ENCODE data around the gene RSKR. TPM values are rescaled to one million over a fixed set of nuclear protein-coding genes. Genes with fewer than 3 reads are reported as not detected.
A peak's percentile ranks its signal among the peaks of the same experiment; 100 is the strongest.
"Not testable (repeated sequence)": the region's sequence is repeated elsewhere in the genome, so short reads cannot be mapped to it uniquely, and the experiment has no call there.

RSKR gene
- 10 to 100 TPM in 6 of 10 donors, 1 to 10 TPM in 4; 7.0 to 25.1 (median 12.3) TPM for polyA plus RNA-seq (ENCODE audit: insufficient read length in 10 of 10)
- long read RNA-seq, donor 1, transcript SGK494-211 (1 exons, 2,975 nt) = major isoform, 5 of 5 reads
- long read RNA-seq, donor 1, partial matches to known transcripts = 0 of 5 reads
- long read RNA-seq, donor 1, other reads (novel, unspliced or antisense) = 0 of 5 reads
- long read RNA-seq, donor 2, partial matches to known transcripts = 0 of 2 reads
- long read RNA-seq, donor 2, other reads (novel, unspliced or antisense) = 0 of 2 reads
- long read RNA-seq, donor 3, partial matches to known transcripts = 0 of 2 reads
- long read RNA-seq, donor 3, other reads (novel, unspliced or antisense) = 0 of 2 reads
- long read RNA-seq, donor 4, partial matches to known transcripts = 0 of 4 reads
- long read RNA-seq, donor 4, other reads (novel, unspliced or antisense) = 0 of 4 reads
- long read RNA-seq, donor 5, transcript SGK494-211 (1 exons, 2,975 nt) = major isoform, 6 of 6 reads
- long read RNA-seq, donor 5, partial matches to known transcripts = 0 of 6 reads
- long read RNA-seq, donor 5, other reads (novel, unspliced or antisense) = 0 of 6 reads
- long read RNA-seq, donor 6, partial matches to known transcripts = 0 of 4 reads
- long read RNA-seq, donor 6, other reads (novel, unspliced or antisense) = 0 of 4 reads
- long read RNA-seq, donor 7, transcript SGK494-211 (1 exons, 2,975 nt) = major isoform, 8 of 8 reads
- long read RNA-seq, donor 7, partial matches to known transcripts = 0 of 8 reads
- long read RNA-seq, donor 7, other reads (novel, unspliced or antisense) = 0 of 8 reads
- long read RNA-seq, donor 8, partial matches to known transcripts = 0 of 4 reads
- long read RNA-seq, donor 8, other reads (novel, unspliced or antisense) = 0 of 4 reads
- long read RNA-seq, donor 9 = 0 reads

GRCh38 chr17:28613931-28614381, at the start of gene RSKR:
TSS of gene RSKR (minus strand) at chr17:28614185. CDS start at chr17:28614161, 24 bp downstream.
- DNase-seq = no peak

DNA sequence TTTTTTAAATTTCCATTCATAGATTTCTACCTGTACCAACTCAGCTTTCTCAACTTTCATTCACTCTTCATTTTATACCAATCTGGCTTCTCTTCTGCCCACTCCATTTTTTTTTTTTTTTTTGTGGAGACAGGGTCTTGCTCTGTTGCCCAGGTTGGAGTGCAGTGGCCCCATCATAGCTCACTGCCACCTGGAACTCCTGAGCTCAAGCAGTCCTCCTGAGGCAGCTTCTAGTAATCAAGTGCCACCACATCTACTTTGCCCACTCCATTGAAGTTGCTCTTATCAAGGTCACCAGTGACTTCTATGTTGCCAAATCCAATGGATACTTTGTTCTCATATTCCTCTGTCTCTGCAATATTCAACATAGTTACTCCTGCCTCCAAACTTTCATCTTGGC, 49.7 kb upstream of the RSKR start:
- DNase-seq = no peak

DNA sequence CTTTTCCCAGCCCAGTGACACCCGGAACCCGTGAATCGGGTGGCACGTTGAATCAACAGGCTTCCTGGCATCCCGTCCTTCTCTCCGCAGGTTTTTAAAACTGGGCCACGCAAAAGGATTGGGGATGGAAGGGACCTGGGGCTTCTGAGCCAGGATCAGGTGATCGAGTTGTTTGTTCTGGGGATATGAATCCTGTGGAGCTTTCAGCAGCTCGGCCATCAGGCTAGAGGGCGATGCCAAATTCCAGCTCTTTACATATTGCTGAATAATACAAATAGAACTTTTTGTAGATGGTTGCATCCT, 48.5 kb upstream of the RSKR start:
- DNase-seq = no peak

DNA sequence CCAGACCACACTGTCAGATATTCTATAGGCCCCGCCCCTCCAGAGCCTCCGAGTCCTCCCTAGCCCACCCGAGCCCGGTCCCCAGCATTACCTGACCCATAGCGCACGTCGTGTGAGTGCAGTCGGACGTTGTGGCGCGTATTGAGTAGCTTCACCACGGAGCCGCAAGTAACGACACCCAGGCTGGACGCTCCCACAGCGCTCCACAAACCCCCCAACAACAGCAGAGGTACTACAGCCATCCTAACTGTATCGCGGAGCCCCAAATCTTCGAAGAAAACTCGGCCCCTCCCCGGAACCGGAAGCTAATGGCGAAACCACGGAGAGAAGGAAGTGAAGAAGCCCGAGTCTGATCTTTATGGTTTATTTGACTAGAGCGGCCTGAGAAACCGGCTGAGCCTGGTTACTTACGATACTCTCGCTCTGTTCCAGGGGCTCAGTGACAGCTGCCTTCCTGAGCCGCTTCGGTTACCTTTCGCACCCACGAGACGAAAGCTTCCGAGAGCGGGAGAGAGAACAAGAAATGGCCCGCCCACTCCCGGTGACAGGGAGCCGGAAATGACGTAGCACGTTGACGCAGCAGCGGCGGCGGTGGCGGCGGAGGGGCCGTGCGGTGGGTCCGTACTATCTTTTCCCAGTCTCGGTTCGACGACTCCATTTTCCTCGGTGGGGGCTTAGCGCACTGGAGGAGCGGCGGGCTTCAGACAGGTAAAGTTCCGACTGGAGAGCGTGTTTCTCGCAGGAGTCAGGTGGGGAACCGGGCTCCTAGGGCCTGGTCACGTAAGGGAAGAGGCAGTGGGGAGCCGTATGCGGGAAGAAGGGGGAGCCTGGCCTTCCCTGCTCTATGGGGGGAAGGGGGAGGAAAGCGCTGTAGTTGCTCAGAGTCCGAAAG, 47.9 kb upstream of the RSKR start, which contains the start of the genes SDF2 and SUPT6H:
SDF2 (minus strand) TSS at position 272 of the 892 bp plus-strand sequence; CDS start at position 242, 30 bp downstream.
SUPT6H (plus strand) TSS at position 571 of the 892 bp plus-strand sequence. CDS start 11,197 bp downstream, outside the sequence.
- peak; percentile 90 to 99 (median 94) for DNase-seq

DNA sequence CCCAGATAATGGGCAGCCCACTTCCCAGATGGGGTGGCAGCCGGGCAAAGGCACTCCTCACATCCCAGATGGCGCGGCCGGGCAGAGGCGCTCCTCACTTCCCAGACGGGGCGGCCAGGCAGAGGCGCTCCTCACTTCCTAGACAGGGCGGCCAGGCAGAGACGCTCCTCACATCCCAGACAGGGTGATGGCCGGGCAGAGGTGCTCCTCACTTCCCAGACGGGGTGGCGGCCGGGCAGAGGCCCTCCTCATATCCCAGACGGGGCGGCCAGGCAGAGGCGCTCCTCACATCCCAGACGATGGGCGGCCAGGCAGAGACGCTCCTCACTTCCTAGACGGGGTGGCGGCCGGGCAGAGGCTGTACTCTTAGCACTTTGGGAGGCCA, 45.5 kb upstream of the RSKR start:
- not testable (repeated sequence) for DNase-seq

DNA sequence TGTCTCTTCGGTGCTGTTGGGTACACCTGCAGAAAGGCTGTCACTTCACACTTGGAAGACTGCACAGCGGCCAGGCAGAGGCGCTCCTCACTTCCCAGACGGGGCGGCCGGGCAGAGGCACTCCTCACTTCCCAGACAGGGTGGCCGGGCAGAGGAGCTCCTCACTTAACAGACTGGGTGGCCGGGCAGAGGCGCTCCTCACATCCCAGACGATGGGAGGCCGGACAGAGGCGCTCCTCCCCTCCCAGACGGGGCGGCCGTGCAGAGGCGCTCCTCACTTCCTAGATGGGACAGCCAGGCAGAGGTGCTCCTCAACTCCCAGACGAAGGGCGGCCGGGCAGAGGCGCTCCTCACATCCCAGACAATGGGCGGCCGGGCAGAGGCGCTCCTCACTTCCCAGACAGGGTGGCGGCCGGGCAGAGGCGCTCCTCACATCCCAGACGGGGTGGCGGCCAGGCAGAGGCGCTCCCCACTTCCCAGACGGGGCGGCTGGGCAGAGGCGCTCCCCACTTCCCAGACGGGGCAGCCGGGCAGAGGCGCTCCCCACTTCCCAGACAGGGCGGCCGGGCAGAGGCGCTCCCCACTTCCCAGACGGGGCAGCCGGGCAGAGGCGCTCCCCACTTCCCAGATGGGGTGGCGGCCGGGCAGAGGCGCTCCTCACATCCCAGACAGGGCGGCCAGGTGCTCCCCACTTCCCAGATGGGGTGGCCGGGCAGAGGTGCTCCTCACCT, 44.9 kb upstream of the RSKR start:
- DNase-seq = not testable (repeated sequence)

GRCh38 chr17:28658342-28658741, 44.4 kb upstream of the RSKR start:
- not testable (repeated sequence) for DNase-seq

GRCh38 chr17:28657756-28658155, 43.8 kb upstream of the RSKR start:
- DNase-seq = no peak

DNA sequence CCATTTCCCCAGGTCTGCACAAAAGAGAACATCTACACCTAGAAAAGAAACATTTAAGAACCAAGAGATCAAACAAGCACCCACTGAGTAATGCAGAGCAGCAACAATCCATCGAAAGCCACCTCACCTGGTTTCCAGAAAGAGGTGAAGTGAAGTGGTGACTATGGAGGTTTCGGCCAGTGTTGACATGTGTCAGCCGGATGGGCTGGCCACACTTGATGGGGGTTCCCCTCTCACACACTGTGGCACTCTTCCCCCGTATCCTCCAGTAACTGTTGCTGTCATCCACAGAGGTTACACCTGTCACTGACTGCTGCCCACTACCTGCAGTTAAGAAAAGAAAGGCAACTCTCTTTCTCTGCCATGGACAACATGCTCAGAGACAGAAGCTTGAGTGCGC, 41.2 kb upstream of the RSKR start:
- no peak for DNase-seq

GRCh38 chr17:28648698-28649097, 34.7 kb upstream of the RSKR start:
- no peak for DNase-seq

DNA sequence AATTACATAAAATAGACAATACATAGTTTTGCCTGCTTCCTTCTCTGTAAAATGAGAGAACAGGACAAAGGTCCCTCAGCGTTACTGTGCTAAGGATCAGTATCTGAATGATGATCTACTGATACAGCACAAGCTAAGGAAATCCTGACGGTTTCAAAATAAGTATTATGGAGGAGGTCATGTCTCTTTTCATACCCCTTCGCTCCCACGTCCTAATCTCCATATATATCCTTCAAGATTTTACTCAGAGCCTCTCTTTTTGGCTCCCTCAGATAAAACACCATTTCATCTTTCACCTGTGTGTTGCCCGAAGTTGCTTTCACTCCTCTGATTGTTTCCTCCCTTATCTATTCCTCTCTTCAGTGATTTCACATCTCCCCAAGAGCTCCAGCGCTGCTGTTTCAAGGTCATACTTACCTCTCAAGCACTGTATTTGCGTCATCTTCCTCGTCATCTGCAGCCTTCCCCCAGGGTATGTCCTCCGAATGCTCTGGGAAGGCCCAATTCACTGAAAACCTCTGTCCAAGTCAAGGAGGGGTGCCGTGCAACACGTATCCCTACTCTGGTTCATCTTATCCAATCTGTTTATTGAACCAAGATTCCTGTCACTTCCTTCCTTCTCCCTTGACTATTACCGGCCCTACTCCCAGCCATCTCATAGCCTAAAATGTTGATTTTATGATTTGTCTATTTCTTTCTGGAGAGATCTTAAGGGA, 32.2 kb upstream of the RSKR start:
- peak in 1 of 3 donors; percentile 12 for DNase-seq

DNA sequence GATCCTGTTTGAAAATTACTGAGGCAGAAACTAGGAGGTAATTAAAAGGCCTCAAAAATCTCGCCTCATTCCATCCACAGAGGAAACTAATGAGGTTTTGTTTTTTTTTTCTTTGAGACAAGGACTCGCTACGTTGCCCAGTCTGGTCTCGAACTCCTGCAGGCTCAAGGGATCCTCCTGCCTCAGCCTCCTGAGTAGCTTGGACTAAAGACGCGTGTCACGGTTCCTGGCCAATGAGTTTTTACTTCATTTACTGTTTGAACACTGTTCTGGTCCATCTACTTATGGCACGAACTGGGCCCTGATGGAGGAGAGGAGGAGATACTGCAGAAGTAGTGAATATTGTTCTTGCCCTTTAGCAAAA, 31.6 kb upstream of the RSKR start:
- DNase-seq = no peak

- DNase-seq = peak; percentile 96 to 99 (median 97)
Observed at GRCh38 chr17:28644787-28645575, 31.0 kb upstream of the RSKR start, which contains the start of gene BLTP2. TSS of gene BLTP2 (minus strand) at chr17:28645158. CDS start at chr17:28645056, 102 bp downstream.

DNA sequence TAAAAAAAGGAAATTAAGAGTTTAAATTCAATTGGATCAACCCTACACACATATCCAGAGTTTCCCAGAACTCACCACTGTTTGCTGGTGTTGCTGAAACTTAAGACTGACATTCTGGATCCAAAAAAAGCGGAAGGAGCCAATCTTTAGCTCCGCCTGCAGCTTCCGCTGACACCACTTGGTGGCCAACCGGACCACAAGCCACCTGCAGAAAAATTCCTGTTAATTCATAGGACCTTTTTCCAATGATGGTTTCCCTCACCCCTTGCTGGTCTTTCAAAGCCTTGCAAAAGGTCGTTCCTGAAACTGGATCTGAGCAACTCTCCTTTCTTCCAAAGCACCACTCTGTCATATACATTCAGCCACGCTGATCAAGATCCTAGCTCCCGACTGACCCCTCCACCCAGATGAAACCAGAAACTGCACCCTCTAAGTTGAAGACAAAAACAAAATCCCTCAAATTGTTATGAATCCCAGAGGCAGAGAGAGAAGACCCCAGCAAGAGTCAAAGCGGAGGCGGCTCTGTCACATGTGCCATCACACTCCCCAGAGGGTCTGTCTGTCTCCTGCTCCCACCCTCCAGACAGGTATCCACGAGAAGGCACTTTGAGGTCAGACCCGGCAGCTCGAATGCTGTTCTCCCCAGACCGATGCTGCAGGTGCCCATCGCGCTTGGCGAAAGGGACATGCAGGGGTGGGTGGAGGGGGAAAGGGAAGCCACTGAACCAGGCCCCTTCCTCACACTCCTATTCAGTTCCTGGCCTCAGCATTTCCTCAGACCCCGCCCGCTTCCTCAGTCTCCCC, 30.2 kb upstream of the RSKR start:
- peak in 2 of 3 donors; percentile 21 to 61 for DNase-seq

- DNase-seq = no peak
Observed at GRCh38 chr17:28641579-28641978, 27.6 kb upstream of the RSKR start.

GRCh38 chr17:28635506-28635905, 21.5 kb upstream of the RSKR start:
- no peak for DNase-seq

DNA sequence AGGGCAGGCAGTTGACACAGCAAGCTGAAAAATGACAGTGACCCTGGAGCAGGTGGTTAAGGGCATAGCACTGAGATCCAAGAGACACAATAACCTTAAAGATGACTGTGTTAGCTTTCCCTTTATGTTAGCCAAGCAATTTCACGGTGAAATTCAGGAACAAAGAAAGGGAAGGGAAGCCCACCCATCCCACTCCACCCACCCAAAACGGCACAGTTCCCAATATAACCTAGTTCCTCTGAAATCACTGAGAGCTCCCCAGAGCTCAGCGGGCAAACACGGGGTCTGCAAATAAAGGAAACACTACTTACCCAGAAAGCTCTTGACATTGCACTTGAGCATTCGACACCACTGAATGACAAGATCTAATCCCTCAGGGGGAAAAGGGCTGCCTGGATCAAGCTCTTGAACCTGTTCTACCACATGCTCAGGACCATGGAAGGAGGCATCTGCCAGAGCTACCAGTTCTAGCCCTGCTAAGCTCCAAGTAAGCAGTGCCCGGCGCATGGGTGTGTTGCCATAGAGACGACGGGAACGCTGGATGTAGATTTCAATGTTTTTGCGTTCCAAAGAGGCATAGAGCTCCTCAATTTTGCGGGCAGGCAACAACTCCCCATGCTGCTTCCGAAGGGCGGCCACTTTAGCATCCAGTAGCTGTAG, 20.4 kb upstream of the RSKR start:
- no peak for DNase-seq

GRCh38 chr17:28626818-28627217, 12.8 kb upstream of the RSKR start:
- no peak for DNase-seq

All from muscle of back (tissue), 13 donors.